ENCODE measurements around the gene ARX. TPM values are rescaled to one million over a fixed set of nuclear protein-coding genes. Genes with fewer than 3 reads are reported as not detected.

ARX gene
- polyA plus RNA-seq, 1 of the 3 experiments (the other 2 are of a cell fraction), result not detected

DNA sequence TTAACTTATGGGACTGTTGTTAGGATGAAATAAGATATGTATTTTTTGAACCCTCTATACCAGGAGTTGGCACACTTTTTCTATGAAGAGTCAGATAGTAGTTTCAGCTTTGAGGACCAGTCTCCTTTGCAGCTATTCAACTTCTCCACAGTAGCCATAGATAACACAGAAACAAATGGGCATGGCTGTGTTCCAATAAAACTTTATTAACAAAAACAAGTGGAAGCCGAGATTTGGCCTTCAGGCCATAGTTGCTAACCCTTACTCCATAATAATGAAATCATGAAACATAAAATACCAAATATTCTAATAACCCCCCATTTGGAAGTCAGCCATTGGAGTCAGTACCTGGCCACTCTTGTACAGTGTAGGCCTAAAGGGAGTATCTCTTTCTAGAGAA, 30.6 kb downstream of the ARX start (continued):
- TF ChIP-seq, protein P1, sequence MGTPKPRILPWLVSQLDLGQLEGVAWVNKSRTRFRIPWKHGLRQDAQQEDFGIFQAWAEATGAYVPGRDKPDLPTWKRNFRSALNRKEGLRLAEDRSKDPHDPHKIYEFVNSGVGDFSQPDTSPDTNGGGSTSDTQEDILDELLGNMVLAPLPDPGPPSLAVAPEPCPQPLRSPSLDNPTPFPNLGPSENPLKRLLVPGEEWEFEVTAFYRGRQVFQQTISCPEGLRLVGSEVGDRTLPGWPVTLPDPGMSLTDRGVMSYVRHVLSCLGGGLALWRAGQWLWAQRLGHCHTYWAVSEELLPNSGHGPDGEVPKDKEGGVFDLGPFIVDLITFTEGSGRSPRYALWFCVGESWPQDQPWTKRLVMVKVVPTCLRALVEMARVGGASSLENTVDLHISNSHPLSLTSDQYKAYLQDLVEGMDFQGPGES (IDR thresholded peaks at IDR 0.05; ENCODE audit: low read depth, low read length), result no peak
- no peak for TF ChIP-seq GABPA (IDR thresholded peaks at IDR 0.05; ENCODE audit: low read depth)
- TF ChIP-seq, protein P2, sequence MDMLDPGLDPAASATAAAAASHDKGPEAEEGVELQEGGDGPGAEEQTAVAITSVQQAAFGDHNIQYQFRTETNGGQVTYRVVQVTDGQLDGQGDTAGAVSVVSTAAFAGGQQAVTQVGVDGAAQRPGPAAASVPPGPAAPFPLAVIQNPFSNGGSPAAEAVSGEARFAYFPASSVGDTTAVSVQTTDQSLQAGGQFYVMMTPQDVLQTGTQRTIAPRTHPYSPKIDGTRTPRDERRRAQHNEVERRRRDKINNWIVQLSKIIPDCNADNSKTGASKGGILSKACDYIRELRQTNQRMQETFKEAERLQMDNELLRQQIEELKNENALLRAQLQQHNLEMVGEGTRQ (IDR thresholded peaks at IDR 0.05; ENCODE audit: borderline replicate concordance, low read depth, low read length), result no peak
- no peak for TF ChIP-seq FOXJ3 (CRISPR knock-in tag; IDR thresholded peaks at IDR 0.05)

DNA sequence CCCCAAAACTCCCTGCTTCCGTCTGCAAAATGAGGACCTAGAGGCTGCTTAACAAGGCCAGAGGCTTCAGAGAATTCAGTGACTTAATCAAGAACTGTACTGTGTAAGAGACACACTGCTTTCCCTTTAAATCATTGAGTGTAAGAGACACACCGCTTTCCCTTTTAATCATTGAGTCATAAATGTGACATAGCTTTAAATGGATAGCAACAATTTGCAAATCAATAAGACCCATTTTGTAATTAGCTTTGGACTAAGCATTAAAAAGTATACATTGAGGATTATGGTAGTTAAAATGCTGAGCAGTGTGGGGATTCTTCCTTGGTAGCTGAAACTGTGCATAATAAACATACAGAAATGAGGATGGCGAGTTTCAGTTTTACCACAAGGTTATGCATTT, 31.8 kb downstream of the ARX start:
- no peak for DNase-seq
- CTCF ChIA-PET, result interaction anchor here (1.4 kb wide), 1 partner anchor 145 kb away, joined by 4 read pairs; no protein-coding TSS in a partner anchor
- TF ChIP-seq RFX5 (IDR thresholded peaks at IDR 0.05; ENCODE audit: low read length), result no peak
- no peak for TF ChIP-seq FOSL2 (IDR thresholded peaks at IDR 0.05; ENCODE audit: borderline replicate concordance, low read depth)
- TF ChIP-seq TCF12 (IDR thresholded peaks at IDR 0.05), result no peak
- no peak for TF ChIP-seq SMC3 (IDR thresholded peaks at IDR 0.05; ENCODE audit: low read depth, low read length)
- TF ChIP-seq POLR2AphosphoS5 (IDR thresholded peaks at IDR 0.05; ENCODE audit: low read depth, low read length), result no peak
- TF ChIP-seq SIN3A (IDR thresholded peaks at IDR 0.05; ENCODE audit: borderline replicate concordance, low read depth, low read length), result no peak
- TF ChIP-seq RCOR1 (IDR thresholded peaks at IDR 0.05; ENCODE audit: low read length), result no peak
- no peak for TF ChIP-seq FOXM1 (IDR thresholded peaks at IDR 0.05; ENCODE audit: low read depth)
- TF ChIP-seq, protein P3, sequence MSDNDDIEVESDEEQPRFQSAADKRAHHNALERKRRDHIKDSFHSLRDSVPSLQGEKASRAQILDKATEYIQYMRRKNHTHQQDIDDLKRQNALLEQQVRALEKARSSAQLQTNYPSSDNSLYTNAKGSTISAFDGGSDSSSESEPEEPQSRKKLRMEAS (IDR thresholded peaks at IDR 0.05; ENCODE audit: low read depth), result no peak
- TF ChIP-seq NRF1 (IDR thresholded peaks at IDR 0.05; ENCODE audit: low read depth, low read length), result no peak
- no peak for TF ChIP-seq GABPA (IDR thresholded peaks at IDR 0.05; ENCODE audit: low read depth)
- TF ChIP-seq NFIC (IDR thresholded peaks at IDR 0.05; ENCODE audit: borderline replicate concordance), result no peak
- no peak for TF ChIP-seq TAF1 (IDR thresholded peaks at IDR 0.05; ENCODE audit: borderline replicate concordance, low read depth, low read length)
- no peak for TF ChIP-seq RAD21 (IDR thresholded peaks at IDR 0.05; ENCODE audit: low read length)
- TF ChIP-seq, protein P1 (IDR thresholded peaks at IDR 0.05; ENCODE audit: low read depth, low read length), result no peak
- no peak for TF ChIP-seq FOXJ3 (CRISPR knock-in tag; IDR thresholded peaks at IDR 0.05)
- no peak for TF ChIP-seq RXRA (IDR thresholded peaks at IDR 0.05; ENCODE audit: borderline replicate concordance, low read depth)
- TF ChIP-seq JUND (IDR thresholded peaks at IDR 0.05), result no peak
- no peak for TF ChIP-seq EP300 (IDR thresholded peaks at IDR 0.05; ENCODE audit: borderline replicate concordance in 1 of 2, low read depth in 1 of 2, low read length in 1 of 2)
- TF ChIP-seq, protein P4, sequence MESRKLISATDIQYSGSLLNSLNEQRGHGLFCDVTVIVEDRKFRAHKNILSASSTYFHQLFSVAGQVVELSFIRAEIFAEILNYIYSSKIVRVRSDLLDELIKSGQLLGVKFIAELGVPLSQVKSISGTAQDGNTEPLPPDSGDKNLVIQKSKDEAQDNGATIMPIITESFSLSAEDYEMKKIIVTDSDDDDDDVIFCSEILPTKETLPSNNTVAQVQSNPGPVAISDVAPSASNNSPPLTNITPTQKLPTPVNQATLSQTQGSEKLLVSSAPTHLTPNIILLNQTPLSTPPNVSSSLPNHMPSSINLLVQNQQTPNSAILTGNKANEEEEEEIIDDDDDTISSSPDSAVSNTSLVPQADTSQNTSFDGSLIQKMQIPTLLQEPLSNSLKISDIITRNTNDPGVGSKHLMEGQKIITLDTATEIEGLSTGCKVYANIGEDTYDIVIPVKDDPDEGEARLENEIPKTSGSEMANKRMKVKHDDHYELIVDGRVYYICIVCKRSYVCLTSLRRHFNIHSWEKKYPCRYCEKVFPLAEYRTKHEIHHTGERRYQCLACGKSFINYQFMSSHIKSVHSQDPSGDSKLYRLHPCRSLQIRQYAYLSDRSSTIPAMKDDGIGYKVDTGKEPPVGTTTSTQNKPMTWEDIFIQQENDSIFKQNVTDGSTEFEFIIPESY (IDR thresholded peaks at IDR 0.05; ENCODE audit: borderline replicate concordance, low read depth), result no peak
- Histone ChIP-seq H3K4me2 (no peak overlapping the region), H3K79me2 (ENCODE audit: insufficient read depth) (no peaks in the 10 kb centered on the region), H2AFZ (ENCODE audit: low read depth) (no peak overlapping the region), H4K20me1 (ENCODE audit: insufficient read depth) (no peaks in the 10 kb centered on the region), H3F3A (replicated peaks; ENCODE audit: insufficient read depth) (no peaks in the 10 kb centered on the region), H3K9ac (no peak overlapping the region), H3K9me2 (no peaks in the 10 kb centered on the region), H3K27ac (ENCODE audit: low read depth in 2 of 2, low read length in 1 of 2) (no peak overlapping the region), H3K27me3 (ENCODE audit: insufficient read depth) (no peaks in the 10 kb centered on the region), H3K36me3 (replicated peaks in 1 of 2; ENCODE audit: control insufficient read depth in 1 of 2, insufficient read depth in 2 of 2, low read length in 1 of 2) (no peaks in the 10 kb centered on the region), H3K4me1 (ENCODE audit: control insufficient read depth in 1 of 2, insufficient read depth in 2 of 2, low read depth in 1 of 2, low read length in 1 of 2) (no peaks in the 10 kb centered on the region; a peak in 1 of 4 replicates), H3K4me3 (ENCODE audit: low read depth in 2 of 2, low read length in 1 of 2) (no peak overlapping the region), H3K9me3 (no peaks in the 10 kb centered on the region)
- POLR2A ChIA-PET, result no interaction called here
- WGBS (ENCODE audit: low lambda C conversion rate), result 37% methylated on average over 3 of the region's 3 CpGs

All from SK-N-SH (cell line).